ENCODE data around the gene MRPS24.
"Not testable (repeated sequence)": the region's sequence is repeated elsewhere in the genome, so short reads cannot be mapped to it uniquely, and the experiment has no call there.

Gene MRPS24

DNA sequence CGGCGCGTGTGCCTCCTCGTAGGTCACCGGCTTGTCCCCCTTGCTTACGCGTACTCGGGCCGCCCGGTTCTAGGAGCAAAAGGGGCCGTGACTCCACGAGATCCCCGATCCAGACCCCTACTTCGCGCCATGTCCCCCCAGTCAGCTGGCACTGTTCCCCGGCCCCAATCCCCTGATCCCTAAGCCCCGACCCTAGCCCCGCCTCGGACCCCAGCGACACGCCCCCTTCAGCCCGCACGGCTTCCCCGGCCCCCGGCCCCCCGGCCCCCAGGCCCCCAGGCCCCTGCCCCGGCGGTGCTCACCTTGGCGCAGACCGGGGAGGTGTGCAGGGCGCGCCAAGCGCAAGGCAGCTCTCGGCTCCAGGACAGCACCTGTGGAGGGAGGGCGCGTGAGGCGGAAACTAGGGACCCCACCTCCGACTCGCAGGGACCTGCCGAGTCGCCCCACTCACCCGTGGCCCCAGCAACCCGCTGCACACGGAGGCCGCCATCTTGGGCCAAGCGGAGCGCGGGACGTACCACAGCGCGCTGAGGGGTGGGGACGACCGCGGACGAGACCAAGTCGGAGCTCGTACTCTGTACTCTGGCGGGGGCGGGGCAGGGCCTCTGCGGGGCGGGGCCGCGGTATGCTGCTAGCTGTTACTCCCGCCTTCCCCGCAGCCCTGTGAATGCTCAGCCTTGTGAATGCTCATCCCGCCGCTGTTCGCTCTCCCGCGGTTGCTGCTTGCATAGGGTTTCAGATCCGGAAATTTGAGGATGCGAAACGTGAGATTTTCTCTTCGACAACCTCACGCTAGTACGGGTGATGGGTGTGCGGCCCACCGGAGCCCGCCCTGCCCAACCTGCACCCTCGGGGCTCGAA is at the start of gene MRPS24:
TSS of gene MRPS24 (minus strand) at position 512 of the 861 bp plus-strand sequence. CDS start at position 490, 22 bp downstream.
- DNase-seq: peak; percentile 97

DNA sequence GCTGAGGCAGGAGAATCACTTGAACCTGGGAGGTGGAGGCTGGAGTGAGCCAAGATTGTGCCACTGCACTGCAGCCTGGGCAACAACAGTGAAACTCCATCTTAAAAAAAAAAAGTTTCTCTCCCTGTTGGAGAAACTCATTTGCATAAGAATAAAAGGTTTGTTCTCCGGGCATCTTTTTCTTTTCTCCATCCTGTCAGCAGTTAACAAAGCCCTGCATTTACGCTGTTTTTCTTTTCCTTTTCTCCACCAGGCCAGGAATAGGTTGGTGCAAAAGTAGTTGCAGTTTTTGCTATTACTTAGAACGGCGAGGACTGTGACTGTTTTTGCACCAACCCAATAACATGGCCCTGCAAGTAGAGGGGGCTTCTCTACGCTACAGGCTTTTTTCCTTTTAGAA is 46.6 kb upstream of the MRPS24 start:
- DNase-seq: no peak

GRCh38 chr7:43914795-43915194 is 45.5 kb upstream of the MRPS24 start:
- no peak for DNase-seq

DNA sequence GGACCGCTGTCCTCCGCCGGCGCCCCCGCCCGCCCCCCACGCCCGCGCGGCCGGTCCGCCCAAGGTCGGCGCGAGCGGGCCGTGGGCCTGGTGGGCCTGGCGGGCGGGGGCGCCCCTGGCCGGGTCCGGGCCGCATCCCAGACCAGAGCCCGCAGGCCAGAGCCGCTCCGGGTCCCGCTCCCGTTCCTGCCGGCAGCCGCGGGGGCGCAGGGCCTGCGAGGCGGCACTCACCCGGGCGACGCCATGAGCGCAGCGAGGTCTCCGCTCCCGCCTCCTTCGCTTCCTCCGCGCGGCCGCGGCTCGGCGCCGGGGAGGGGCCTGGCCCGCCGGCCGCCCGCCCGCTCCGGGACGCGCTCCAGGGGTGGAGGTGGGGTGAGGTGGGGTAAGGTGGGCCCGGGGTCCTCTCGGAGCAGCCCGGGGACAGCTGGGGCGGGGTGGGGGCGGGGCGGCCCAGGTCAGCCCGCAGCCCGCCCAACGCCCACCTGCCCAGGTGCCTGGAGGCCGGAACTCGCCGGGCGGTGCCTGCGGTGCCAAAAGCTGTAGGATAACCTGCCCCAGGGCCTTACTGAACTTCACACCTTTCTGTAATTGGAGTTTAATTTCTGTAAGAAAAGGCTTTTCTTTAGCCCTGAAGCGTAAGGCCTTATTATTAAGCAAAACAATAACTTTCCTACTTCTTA is 37.2 kb upstream of the MRPS24 start, which contains the start of gene URGCP:
TSS of gene URGCP (minus strand) at position 266 of the 680 bp plus-strand sequence. CDS start at position 245, 21 bp downstream.
- DNase-seq: peak; percentile 64 to 75

- peak; percentile 52 to 55 for DNase-seq
Measured at GRCh38 chr7:43905956-43906330, 36.6 kb upstream of the MRPS24 start.

- no peak for DNase-seq
Measured at GRCh38 chr7:43905209-43905946, 36.1 kb upstream of the MRPS24 start.

GRCh38 chr7:43904533-43905208 is 35.4 kb upstream of the MRPS24 start:
- DNase-seq: no peak

GRCh38 chr7:43902542-43903054 is 33.3 kb upstream of the MRPS24 start:
- no peak for DNase-seq

- DNase-seq: not testable (repeated sequence)
Measured at GRCh38 chr7:43898571-43898970, 29.3 kb upstream of the MRPS24 start.

- no peak for DNase-seq
Measured at GRCh38 chr7:43895847-43896415, 26.6 kb upstream of the MRPS24 start.

DNA sequence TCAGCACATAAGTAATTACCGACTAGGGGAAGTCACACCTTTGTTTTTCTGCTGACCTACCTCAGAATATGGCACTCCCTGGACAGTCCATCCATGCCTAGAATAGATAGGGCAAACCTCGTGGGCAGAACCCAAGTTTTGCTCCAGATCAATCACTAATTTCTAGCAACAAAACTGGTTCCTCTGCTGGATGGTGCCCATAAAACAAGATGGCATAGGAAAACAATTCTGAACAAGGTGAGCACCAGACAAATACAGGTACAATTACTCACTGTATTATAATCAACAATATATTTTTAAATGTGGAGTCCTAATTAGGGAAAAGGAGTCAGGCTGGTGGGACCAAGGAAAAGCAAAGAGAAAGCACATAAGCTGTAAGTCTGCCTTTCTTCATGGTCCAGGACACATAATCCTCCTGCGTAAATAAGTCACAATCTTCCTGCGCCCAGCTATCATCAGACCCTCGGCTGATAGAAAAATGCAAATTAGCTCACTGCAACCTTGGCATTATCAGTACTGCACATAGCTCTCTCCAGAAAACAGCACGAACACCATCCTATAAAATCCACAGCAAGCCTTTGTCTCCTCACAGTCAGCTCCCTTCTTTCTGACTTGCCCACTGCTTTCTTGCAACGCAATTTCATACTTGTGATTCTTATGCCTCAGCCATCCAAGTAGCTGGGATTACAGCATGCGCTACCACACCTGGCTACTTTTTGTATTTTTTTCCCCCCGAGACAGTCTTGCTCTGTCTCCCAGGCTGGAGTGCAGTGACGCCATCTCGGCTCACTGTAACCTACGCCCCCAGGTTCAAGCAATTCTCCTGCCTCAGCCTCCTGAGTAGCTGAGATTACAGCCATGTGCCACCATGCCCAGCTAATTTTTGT is 22.0 kb upstream of the MRPS24 start:
- DNase-seq: no peak

GRCh38 chr7:43890468-43890867 is 21.2 kb upstream of the MRPS24 start:
- DNase-seq: no peak

DNA sequence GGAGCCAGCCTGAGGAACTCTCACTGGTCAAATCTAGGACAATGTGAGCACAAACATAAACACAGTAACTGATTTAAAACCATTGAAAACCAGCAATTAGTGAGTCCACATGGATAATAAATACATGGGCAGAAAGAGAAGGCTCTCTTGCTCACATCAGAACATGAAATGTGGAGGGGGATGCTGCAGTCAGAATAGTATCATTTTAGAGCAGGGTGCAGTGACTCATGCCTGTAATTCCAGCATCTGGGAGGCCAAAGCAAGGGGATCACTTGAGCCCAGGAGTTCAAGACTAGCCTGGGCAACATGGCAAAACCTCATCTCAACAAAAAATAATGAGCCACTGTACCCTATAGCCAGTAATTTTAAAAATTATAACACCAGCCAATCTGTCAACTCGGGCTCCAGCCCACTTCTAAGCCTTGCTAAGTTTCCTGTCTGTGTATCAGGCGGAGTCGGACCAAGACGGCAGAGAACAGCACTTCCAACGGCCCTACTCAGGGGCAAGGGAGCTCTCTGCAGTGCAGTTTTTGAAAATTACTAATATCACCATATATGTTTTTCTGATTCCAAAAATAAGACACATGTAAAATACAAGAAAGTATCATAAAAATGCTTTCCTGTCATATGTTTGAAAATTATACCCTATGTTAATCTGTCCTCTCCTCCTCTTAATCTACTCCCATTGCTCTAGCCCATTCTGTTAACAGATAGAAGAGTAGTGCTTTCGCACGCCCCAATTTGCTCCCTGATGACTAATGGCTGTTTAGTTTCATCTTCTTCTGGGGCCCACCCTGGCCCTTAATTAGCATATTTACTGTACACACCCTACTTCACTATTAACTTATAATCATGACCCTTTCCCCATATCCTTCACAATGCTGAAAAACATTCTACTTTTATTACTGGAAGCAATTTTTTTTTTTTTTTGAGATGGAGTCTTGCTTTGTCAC is 20.0 kb upstream of the MRPS24 start:
- no peak for DNase-seq

DNA sequence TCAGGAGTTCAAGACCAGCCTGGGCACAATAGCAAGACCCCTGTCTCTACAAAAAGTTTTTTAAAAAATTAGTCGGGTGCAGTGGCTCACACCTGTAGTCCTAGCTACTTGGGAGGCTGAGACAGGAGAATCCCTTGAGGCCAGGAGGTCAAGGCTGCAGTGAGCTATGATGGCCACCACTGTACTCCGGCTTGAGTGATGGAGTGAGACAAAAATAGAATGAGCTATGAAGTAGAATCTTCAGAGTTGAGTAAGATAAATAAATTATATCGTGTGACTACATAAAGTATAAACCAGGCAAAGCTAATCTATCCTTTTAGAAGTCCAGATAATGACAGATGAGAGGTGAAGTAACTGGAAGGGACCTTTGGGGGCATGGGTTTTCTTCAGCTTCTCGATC is 15.3 kb upstream of the MRPS24 start:
- no peak for DNase-seq

GRCh38 chr7:43884209-43884608 is 14.9 kb upstream of the MRPS24 start:
- no peak for DNase-seq

DNA sequence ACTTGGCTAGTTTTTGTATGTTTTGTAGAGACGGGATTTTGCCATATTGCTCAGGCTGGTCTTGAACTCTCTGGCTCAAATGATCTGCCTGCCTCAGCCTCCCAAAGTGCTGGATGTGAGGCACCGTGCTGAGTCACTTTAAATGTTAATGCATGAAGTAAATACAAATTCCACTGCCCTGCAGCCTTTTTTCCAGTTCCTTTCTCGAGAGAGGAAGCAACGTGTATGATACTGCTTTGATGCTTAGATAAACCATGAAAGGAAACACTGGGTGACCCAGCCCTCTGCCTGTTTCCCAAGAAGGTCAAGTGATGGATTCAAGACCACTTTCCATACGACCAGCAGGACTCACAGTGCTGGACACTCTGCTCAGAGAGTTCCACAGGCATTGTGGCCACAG is 11.3 kb upstream of the MRPS24 start:
- DNase-seq: no peak

DNA sequence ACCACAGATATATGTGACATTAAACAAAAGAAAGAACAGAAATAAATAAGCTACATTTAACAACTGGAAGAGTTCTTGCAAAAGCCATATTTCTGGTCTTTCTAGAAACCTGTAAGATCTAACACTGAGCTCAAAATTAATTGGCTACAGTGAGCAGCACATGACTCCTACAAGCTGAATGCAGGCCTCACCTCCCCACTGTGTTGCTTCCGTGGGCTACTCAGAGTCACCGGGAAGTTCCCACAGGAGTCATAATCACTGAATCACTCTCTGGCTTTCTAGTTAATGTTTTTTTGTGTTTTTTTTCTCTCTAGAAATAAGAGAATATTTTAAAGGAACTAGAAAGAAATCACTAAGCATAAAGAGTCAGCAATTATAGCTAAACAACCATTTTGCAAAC is 10.2 kb upstream of the MRPS24 start:
- no peak for DNase-seq

DNA sequence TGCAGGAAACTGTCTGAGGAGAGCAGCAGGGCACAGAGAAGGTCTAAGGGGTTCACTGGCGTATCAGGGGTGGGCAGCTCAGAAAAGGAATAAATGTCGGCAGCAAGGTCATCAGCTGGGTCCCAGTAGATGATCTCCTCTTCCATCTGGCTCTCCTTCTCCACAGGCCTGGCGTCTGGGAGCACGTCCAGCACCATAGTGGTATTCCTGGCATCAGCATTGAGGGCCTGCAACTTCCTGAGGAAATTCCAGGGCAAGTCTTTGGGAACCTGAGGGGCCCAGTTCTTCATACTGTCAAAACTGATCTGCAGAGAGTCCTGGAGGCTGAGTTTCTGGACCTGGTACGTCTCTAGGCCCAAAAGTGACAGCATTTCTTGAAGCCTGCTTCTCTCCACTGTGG is 9.6 kb upstream of the MRPS24 start:
- DNase-seq: no peak

DNA sequence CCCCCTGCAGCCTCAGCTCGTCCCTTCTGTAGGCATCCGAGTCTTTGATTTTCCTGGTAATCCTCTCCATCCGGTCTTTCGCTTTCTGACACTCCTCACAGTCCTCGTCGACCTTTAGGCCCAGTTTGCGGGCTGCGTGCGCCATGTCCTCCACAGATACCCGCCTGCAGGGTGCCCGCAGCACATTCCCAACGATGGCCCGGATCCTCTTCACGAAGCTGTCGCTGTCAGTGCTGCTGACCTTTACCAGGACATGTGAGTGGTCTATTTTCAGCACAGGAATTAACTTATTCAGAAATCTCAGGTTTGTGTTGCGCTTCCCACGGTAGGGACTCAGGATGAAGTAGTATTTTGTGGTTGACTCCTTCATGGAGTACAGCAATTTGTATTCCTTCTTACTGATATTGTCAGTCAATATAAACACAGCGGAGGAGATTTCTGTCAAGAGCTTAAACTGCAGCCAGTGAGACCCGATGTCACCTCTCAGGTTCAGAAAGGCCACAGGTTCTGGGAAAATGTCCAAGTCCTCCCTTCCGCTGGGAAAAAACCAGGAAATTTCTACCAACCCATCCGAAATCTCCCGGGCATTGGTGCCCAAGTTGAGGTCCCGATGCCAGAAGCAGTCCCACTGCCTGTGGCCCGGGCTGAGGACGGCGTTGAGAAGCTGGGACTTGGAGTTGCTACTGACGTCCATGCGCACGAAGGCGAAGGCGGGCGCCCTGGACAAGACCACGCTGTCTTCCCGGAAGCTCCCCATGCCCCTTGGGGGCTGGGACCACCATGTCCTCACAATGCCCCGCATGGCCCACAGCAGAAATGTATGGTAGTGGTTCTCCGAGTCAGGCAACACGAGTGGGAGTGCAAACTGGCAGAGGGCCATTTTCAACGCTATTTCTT is 8.9 kb upstream of the MRPS24 start:
- DNase-seq: no peak
